ENCODE measurements around the gene SLC45A3. TPM values are rescaled to one million over a fixed set of nuclear protein-coding genes. Genes with fewer than 3 reads are reported as not detected.

Gene SLC45A3
- total RNA-seq, 1 donor from 2014 or later, result 0.25 TPM

GRCh38 chr1:205656236-205656635 is 24.1 kb downstream of the SLC45A3 start:
- no peak for DNase-seq (ENCODE audit: extremely low spot score in 2 of 2)
- no peaks in the 10 kb centered on the region for H3K4me1 ChIP-seq
- no peak overlapping the region for H3K4me3 ChIP-seq
- H3K36me3 ChIP-seq, result no peaks in the 10 kb centered on the region
- H3K9me3 ChIP-seq, result no peaks in the 10 kb centered on the region
- no peak overlapping the region for H3K27ac ChIP-seq
- TF ChIP-seq POLR2AphosphoS5 (IDR thresholded peaks at IDR 0.05; ENCODE audit: insufficient read depth in 1 of 2, low read depth in 1 of 2), result no peak
- no peak for TF ChIP-seq POLR2A (IDR thresholded peaks at IDR 0.05)
- no peak for TF ChIP-seq CTCF (IDR thresholded peaks at IDR 0.05)
- intact Hi-C loops (cut with DNase I), result loop anchor here (5.0 kb wide), 1 partner anchor 64 kb away; no protein-coding TSS in a partner anchor
- H3K27me3 ChIP-seq, result no peaks in the 10 kb centered on the region

DNA sequence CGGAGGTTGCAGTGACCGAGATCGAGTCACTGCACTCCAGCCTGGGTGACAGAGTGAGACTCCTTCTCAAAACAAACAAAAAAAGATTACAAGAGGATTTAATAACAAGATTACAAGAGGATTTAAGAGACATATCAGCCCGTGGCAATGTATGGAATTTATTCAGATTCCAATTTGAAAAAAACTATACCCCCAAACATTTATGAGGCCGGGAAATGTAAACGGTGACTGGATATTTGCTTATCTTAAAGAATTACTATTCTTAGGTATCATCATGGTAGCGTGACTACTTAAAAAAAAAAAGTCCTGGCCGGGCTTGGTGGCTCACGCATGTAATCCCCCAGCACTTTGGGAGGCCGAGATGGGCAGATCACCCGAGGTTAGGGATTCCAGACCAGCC is 27.3 kb downstream of the SLC45A3 start:
- peaks cover 10% of the 10 kb centered on the region for H3K4me1 ChIP-seq
- no peaks in the 10 kb centered on the region for H3K27me3 ChIP-seq
- H3K4me3 ChIP-seq, result no peak overlapping the region
- H3K9me3 ChIP-seq, result no peaks in the 10 kb centered on the region
- intact Hi-C loops (cut with DNase I), result no loop called here
- no peak for TF ChIP-seq POLR2AphosphoS5 (IDR thresholded peaks at IDR 0.05; ENCODE audit: insufficient read depth in 1 of 2, low read depth in 1 of 2)
- TF ChIP-seq CTCF (IDR thresholded peaks at IDR 0.05), result no peak
- TF ChIP-seq POLR2A (IDR thresholded peaks at IDR 0.05), result no peak
- H3K36me3 ChIP-seq, result no peaks in the 10 kb centered on the region
- H3K27ac ChIP-seq, result no peak overlapping the region
- no peak for DNase-seq (ENCODE audit: extremely low spot score in 2 of 2)

GRCh38 chr1:205650241-205650640 is 30.1 kb downstream of the SLC45A3 start:
- no peak for TF ChIP-seq CTCF (IDR thresholded peaks at IDR 0.05)
- TF ChIP-seq POLR2A (IDR thresholded peaks at IDR 0.05), result no peak
- TF ChIP-seq POLR2AphosphoS5 (IDR thresholded peaks at IDR 0.05; ENCODE audit: insufficient read depth in 1 of 2, low read depth in 1 of 2), result no peak
- H3K4me1 ChIP-seq, result peaks cover 10% of the 10 kb centered on the region
- H3K36me3 ChIP-seq, result no peaks in the 10 kb centered on the region
- DNase-seq (ENCODE audit: extremely low spot score in 2 of 2), result no peak
- H3K4me3 ChIP-seq, result no peak overlapping the region
- H3K27me3 ChIP-seq, result no peaks in the 10 kb centered on the region
- no peaks in the 10 kb centered on the region for H3K9me3 ChIP-seq
- intact Hi-C loops (cut with DNase I), result no loop called here
- no peak overlapping the region for H3K27ac ChIP-seq

- intact Hi-C loops (cut with DNase I), result no loop called here
- Histone ChIP-seq H3K4me1 (peaks cover 10% of the 10 kb centered on the region), H3K27me3 (no peaks in the 10 kb centered on the region), H3K4me3 (no peak overlapping the region), H3K9me3 (no peaks in the 10 kb centered on the region), H3K27ac (no peak overlapping the region), H3K36me3 (no peaks in the 10 kb centered on the region)
- no peak for TF ChIP-seq CTCF (IDR thresholded peaks at IDR 0.05)
- no peak for TF ChIP-seq POLR2AphosphoS5 (IDR thresholded peaks at IDR 0.05; ENCODE audit: insufficient read depth in 1 of 2, low read depth in 1 of 2)
- TF ChIP-seq POLR2A (IDR thresholded peaks at IDR 0.05), result no peak
- DNase-seq (ENCODE audit: extremely low spot score in 2 of 2), result no peak
Observed at GRCh38 chr1:205645519-205645918, 34.8 kb downstream of the SLC45A3 start.

DNA sequence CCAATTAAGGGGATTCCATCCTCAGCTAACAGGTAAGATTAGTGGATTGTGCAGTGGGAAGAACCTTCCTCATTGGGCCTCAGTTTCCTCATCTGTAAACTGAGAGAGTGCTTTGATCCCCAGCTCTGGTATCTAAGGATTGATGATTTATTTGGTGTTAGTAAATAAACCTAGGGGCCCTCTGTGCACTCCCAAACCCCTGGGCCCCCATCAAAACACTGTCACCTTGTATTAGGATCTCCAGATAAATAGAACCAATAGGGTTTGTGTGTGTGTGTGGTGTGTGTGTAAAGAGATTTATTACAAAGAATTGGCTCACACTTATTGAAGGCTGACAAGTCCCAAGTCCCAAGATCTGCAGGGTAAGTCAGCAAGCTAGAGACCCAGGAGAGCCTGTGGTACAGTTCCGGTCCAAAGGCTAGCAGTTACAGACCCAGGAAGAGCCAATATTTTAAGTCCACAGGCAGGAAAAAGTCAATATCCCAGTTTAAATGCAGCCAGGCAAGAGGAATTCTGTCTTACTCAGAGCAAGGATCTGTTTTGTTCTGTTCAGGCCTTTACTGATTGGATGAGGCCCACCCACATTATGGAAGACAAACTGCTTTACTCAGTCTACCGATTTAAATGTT is 37.5 kb downstream of the SLC45A3 start:
- no peak overlapping the region for H3K4me3 ChIP-seq
- intact Hi-C loops (cut with DNase I), result no loop called here
- H3K27ac ChIP-seq, result no peak overlapping the region
- TF ChIP-seq CTCF (IDR thresholded peaks at IDR 0.05), result no peak
- H3K9me3 ChIP-seq, result no peaks in the 10 kb centered on the region
- H3K36me3 ChIP-seq, result no peaks in the 10 kb centered on the region
- no peaks in the 10 kb centered on the region for H3K27me3 ChIP-seq
- DNase-seq (ENCODE audit: extremely low spot score in 2 of 2), result no peak
- no peaks in the 10 kb centered on the region for H3K4me1 ChIP-seq
